GM18519 (cell line): ENCODE results near the gene VIL1.

Experiments used
- ATAC-seq: cut with Tn5 transposase; IDR thresholded peaks from one replicate; pipeline ENCODE4 v1.9.1; 2021; ENCODE audit warnings: mild to moderate bottlenecking, moderate library complexity; ENCODE audit not compliant: unreplicated experiment, low FRiP score

The VIL1 gene

GRCh38 chr2:218405086-218405745 lies 13.7 kb upstream of the VIL1 start:
- no peak for ATAC-seq

- ATAC-seq, result peak; percentile 14
Measured at GRCh38 chr2:218405746-218406208, 13.1 kb upstream of the VIL1 start.

- peak; percentile 56 for ATAC-seq
Measured at GRCh38 chr2:218406209-218406948, 12.5 kb upstream of the VIL1 start.

- no peak for ATAC-seq
Measured at GRCh38 chr2:218406949-218407618, 11.8 kb upstream of the VIL1 start.

- ATAC-seq, result no peak
Measured at GRCh38 chr2:218407717-218408116, 11.2 kb upstream of the VIL1 start.

GRCh38 chr2:218418321-218418716 lies 604 bp upstream of the VIL1 start:
- ATAC-seq, result no peak

GRCh38 chr2:218419630-218420216 lies 800 bp downstream of the VIL1 start:
- no peak for ATAC-seq

GRCh38 chr2:218421027-218421426 lies 2.1 kb downstream of the VIL1 start:
- no peak for ATAC-seq

GRCh38 chr2:218422403-218423086 lies 3.6 kb downstream of the VIL1 start:
- ATAC-seq, result no peak

GRCh38 chr2:218423584-218423983 lies 4.7 kb downstream of the VIL1 start:
- ATAC-seq, result no peak

GRCh38 chr2:218425531-218425930 lies 6.6 kb downstream of the VIL1 start:
- ATAC-seq, result no peak

GRCh38 chr2:218427741-218428140 lies 8.8 kb downstream of the VIL1 start:
- ATAC-seq, result no peak

GRCh38 chr2:218428846-218429558 lies 10.1 kb downstream of the VIL1 start:
- ATAC-seq, result no peak

GRCh38 chr2:218429911-218430692 lies 11.2 kb downstream of the VIL1 start:
- no peak for ATAC-seq

- ATAC-seq, result no peak
Measured at GRCh38 chr2:218430721-218431120, 11.8 kb downstream of the VIL1 start.

GRCh38 chr2:218431878-218432277 lies 13.0 kb downstream of the VIL1 start:
- no peak for ATAC-seq

- ATAC-seq, result no peak
Measured at GRCh38 chr2:218432676-218433365, 13.9 kb downstream of the VIL1 start.

- ATAC-seq, result no peak
Measured at GRCh38 chr2:218434456-218434855, 15.5 kb downstream of the VIL1 start.
